NK-92 treated with Interleukin-12 subunit alpha and Interleukin-12 subunit beta, amount 100 ng/mL, for 24 hours (cell line): ENCODE measurements around the gene NUS1.
"Not testable (repeated sequence)": the region's sequence is repeated elsewhere in the genome, so short reads cannot be mapped to it uniquely, and the experiment has no call there.

Source experiments
- DNase-seq: peaks from one replicate; lab custom pipeline; 2025; lab: John Stamatoyannopoulos, UW

The NUS1 gene

DNA sequence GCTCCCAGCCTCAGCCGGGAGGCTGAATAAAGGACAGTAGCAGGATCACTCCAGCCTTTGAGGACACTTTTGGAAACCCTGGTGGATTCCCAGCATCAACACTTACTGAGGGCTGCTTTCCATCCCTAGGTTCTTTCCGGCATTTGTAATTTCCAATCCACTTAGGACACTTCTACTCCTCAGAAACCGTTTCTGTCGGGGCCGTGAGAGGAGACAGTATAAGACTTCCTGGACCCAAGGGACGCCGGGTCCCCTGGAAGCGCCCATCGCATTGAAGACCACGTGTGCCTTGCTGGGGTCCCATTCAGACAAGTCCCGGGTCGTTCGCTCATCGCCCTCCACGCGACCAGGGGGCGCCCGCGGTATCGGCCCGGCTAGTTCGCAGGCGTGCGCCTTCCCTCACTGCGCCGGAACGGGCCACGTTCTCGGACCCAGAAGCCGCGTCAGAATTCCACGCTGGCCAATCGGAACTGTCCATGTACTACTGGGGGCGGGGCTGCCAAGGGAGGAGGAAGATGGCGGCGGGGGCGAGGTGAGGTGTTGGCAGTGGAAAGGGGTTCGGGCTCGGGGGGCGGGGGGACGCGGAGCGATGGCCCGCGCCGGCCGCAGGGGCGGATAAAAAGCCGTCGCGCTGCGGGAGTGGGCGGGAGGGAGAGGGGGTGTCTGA, at the start of gene NUS1:
NUS1 (plus strand) TSS at position 479 of the 667 bp plus-strand sequence. CDS start 202 bp downstream, outside the sequence.
- peak; percentile 95 for DNase-seq

DNA sequence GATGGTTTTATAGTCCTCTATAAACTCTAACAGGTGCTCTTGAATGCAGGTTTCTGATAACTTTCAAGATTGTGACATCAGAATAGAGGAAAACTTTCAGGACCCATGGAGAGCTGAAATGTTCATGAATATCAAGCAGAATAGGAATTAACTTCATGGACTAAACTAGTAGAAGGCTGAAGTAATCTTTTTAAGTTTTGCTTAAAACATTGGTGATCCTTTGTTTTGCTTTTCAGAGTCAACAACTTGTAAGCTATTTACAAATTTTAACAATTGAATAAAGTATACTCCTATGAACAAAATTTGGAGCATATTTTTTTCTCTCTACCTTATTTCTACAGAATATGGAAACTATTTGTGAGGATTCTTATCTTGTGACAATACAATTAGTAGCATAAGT, 47.7 kb upstream of the NUS1 start:
- no peak for DNase-seq

DNA sequence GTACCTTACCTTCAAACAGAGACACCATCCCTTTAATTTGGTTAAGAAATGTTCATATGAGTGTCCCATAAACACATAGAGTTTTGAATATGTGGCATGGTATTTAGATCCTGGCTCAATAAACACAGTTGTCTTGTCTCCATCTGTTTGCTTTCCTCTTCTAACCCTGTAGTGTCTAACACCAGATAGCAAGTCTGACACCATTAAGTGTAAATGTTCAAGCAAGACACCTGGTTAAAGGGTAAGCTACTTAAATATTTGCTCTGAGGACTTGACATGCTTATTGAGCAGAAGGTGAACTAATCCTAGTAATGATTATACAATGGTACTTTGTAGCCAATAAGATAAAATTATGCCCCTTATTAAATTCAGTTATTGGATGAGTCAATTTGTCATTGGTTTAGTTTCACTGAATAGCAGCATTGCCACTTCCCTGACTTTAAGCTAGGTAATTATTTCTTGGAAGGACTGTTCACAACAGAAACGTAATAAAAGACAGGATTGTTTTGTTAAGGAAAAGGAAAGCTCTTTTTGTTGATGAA, 46.1 kb upstream of the NUS1 start:
- no peak for DNase-seq

DNA sequence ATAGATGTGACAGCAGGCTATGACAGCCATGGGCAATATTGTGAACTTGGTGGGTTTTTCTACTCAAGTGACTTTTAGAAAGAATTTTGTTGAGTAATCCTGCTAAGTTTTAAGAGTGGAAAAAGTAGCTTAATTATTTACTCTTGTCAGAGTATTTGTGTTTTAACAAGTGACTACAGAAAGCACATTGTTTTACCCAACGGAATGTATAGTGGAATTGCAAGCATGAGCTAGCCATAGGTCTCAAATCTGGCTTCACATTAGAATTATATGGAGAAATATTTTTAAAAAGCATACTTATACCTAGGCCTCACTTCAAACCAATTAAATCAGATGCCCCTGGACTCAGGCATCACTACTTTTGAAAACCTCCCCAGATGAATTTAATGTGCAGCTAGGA, 37.5 kb upstream of the NUS1 start:
- no peak for DNase-seq

- DNase-seq: no peak
Observed at GRCh38 chr6:117642976-117643375, 32.3 kb upstream of the NUS1 start.

- DNase-seq: not testable (repeated sequence)
Observed at GRCh38 chr6:117651984-117652383, 23.3 kb upstream of the NUS1 start.

GRCh38 chr6:117653949-117654348, 21.3 kb upstream of the NUS1 start:
- DNase-seq: no peak

- DNase-seq: no peak
Observed at GRCh38 chr6:117655380-117655779, 19.9 kb upstream of the NUS1 start.

GRCh38 chr6:117666881-117667280, 8.4 kb upstream of the NUS1 start:
- no peak for DNase-seq

DNA sequence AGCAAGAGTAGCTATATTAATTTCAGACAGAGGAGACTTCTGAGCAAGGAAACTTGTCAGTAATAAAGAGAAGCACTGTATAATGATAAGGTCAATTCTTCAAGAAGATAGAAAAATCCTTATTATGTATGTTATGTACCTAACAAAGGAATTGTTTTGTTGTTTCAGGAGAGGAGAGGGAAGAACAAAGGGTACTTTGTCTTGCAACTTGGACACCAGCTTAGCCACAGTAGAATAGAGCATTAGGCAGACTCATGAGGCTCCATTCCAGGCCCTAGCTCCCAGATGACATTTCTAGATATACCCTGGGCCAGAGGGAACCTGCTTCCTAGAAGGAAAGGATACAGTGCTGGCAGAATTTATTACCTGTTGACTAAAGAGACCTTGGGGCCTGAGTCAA, 6.5 kb upstream of the NUS1 start:
- DNase-seq: no peak

- DNase-seq: no peak
Observed at GRCh38 chr6:117674503-117674902, 766 bp upstream of the NUS1 start.

- not testable (repeated sequence) for DNase-seq
Observed at GRCh38 chr6:117675658-117676301, 511 bp downstream of the NUS1 start.

DNA sequence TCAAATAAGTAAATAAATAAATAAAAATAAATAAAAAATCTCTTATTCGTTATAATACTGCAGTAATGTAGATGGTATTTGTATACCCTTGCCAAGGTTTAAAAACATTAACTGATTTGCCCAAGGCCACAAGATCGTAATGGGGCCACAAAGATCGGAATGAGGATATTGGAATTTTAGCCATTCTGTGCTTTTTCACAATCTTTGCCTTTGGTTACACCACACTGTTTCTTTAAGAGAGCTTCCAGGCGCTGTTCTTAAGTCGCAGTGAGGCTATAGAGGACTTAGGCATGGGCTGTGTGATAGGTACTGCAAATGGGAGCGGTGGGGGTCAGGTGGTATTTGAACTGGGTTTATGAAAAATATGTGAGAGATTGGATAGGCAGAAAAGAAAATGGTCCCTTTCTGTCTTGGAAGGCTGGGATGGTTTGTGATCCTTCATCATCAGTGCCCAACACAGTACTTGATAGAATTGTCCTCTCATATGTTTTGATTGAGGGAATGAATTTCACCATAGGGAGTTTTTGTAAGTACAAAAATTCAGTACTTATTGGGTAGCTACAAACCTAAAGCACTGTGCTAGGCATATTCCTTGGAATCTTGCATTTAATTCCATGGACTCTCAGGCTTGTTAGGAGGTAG, 1.4 kb downstream of the NUS1 start:
- no peak for DNase-seq

GRCh38 chr6:117677553-117678141, 2.4 kb downstream of the NUS1 start:
- DNase-seq: no peak

- no peak for DNase-seq
Observed at GRCh38 chr6:117681162-117681741, 6.0 kb downstream of the NUS1 start.

GRCh38 chr6:117684749-117685148, 9.5 kb downstream of the NUS1 start:
- no peak for DNase-seq

- DNase-seq: no peak
Observed at GRCh38 chr6:117685359-117685758, 10.1 kb downstream of the NUS1 start.

DNA sequence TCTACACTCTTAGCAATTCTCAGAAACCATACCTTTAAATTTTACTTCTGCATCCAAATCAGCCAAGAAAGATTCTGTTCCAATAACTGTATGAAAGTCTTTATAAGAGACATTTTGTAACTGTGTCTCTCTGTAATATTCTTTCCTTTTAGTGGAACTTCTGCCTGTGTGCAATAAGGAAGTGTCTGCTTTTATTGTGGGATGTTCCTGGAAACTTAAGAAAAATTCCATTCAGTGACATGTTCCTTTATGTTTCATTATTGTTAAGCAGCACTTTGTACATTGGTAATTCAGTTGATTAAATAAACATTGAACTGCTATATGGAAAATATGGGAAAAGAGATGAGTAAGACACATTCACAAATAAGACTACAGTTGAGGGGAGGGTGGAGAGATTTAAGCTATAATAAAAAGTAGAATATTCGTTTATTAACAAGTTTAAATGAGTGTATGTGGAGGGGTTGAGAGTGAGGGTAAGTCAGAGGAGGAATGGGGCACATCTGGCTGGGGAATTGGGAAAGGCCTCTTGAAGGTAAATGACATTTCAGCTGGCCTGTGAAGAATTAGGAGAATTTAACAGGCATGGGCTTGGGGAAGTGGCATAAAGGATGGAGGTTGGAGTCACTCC, 11.9 kb downstream of the NUS1 start:
- DNase-seq: no peak

- not testable (repeated sequence) for DNase-seq
Observed at GRCh38 chr6:117689584-117689983, 14.3 kb downstream of the NUS1 start.

DNA sequence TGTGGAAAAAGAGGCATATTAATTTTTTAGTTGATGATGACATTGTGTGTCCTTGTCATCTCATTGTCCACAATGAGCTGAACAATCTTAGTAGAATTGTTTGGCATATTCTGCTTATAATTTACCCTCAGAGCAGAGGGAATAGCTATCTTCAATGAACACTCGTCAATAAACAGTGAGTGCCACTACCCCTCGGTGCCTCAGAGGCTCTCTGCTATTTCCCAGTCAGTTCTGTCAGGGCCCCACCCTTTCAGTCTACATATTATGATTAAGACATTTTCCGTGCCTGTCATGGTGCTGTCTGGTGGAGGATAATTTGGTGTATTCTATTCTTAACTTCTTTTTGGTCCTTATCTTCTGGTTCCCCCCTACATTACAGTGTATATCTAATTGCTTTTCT, 31.2 kb downstream of the NUS1 start:
- DNase-seq: no peak

- DNase-seq: not testable (repeated sequence)
Observed at GRCh38 chr6:117706936-117707509, 31.8 kb downstream of the NUS1 start.
